Measurements from ENCODE around the gene RUNX1. TPM values are rescaled to one million over a fixed set of nuclear protein-coding genes. Genes with fewer than 3 reads are reported as not detected.
"Not testable (repeated sequence)": the region's sequence is repeated elsewhere in the genome, so short reads cannot be mapped to it uniquely, and the experiment has no call there.

The RUNX1 gene
- total RNA-seq, 2 donors from 2014 or later: 4.9 to 12.5 TPM

GRCh38 chr21:34952701-34953100 is 96.4 kb downstream of the RUNX1 start:
- H3K4me3 ChIP-seq: no peak overlapping the region
- intact Hi-C loops (cut with DNase I): no loop called here
- H3K9me3 ChIP-seq: no peaks in the 10 kb centered on the region
- no peaks in the 10 kb centered on the region for H3K4me1 ChIP-seq
- no peaks in the 10 kb centered on the region for H3K27me3 ChIP-seq
- WGBS, 2 donors: 29 to 43% methylated on average over 1 of the region's 1 CpG
- TF ChIP-seq CTCF (IDR thresholded peaks at IDR 0.05) (no peak), POLR2A (IDR thresholded peaks at IDR 0.05) (no peak)
- no peak overlapping the region for H3K27ac ChIP-seq
- H3K36me3 ChIP-seq (replicated peaks in 1 of 2; ENCODE audit: insufficient read depth in 1 of 2, low read depth in 2 of 2): no peaks in the 10 kb centered on the region
- ATAC-seq (no peak), DNase-seq (no peak)

- DNase-seq; H3K4me3 ChIP-seq; H3K27ac ChIP-seq; ATAC-seq; intact Hi-C loops (cut with DNase I); H3K9me3 ChIP-seq; H3K27me3 ChIP-seq; H3K4me1 ChIP-seq; H3K36me3 ChIP-seq (replicated peaks in 1 of 2; ENCODE audit: insufficient read depth in 1 of 2, low read depth in 2 of 2): not testable (repeated sequence)
- 83 to 84% methylated on average over 4 of the region's 4 CpGs for WGBS, 2 donors
These were observed 97.2 kb downstream of the RUNX1 start for GRCh38 chr21:34951868-34952267.

- H3K36me3 ChIP-seq (replicated peaks in 1 of 2; ENCODE audit: insufficient read depth in 1 of 2, low read depth in 2 of 2): no peaks in the 10 kb centered on the region
- no peaks in the 10 kb centered on the region for H3K27me3 ChIP-seq
- no peaks in the 10 kb centered on the region for H3K4me1 ChIP-seq
- H3K27ac ChIP-seq: no peak overlapping the region
- WGBS, 2 donors: 52 to 59% methylated on average over 4 of the region's 4 CpGs
- no peaks in the 10 kb centered on the region for H3K9me3 ChIP-seq
- DNase-seq: no peak
- no peak for ATAC-seq
- intact Hi-C loops (cut with DNase I): no loop called here
- no peak for TF ChIP-seq POLR2A (IDR thresholded peaks at IDR 0.05)
- no peak for TF ChIP-seq CTCF (IDR thresholded peaks at IDR 0.05)
- H3K4me3 ChIP-seq: no peak overlapping the region
These were observed 98.1 kb downstream of the RUNX1 start for GRCh38 chr21:34950980-34951379.

- no peaks in the 10 kb centered on the region for H3K4me1 ChIP-seq
- no peak for TF ChIP-seq POLR2A (IDR thresholded peaks at IDR 0.05)
- no peak for TF ChIP-seq CTCF (IDR thresholded peaks at IDR 0.05)
- intact Hi-C loops (cut with DNase I): no loop called here
- WGBS, 2 donors: 84 to 87% methylated on average over 10 of the region's 10 CpGs
- H3K9me3 ChIP-seq: no peaks in the 10 kb centered on the region
- H3K36me3 ChIP-seq (replicated peaks in 1 of 2; ENCODE audit: insufficient read depth in 1 of 2, low read depth in 2 of 2): no peaks in the 10 kb centered on the region
- no peaks in the 10 kb centered on the region for H3K27me3 ChIP-seq
- ATAC-seq (no peak), DNase-seq (no peak)
- H3K4me3 ChIP-seq: no peak overlapping the region
- no peak overlapping the region for H3K27ac ChIP-seq
These were observed 99.6 kb downstream of the RUNX1 start for GRCh38 chr21:34949499-34949898.

- no peak for TF ChIP-seq POLR2A (IDR thresholded peaks at IDR 0.05)
- no peak for TF ChIP-seq CTCF (IDR thresholded peaks at IDR 0.05)
- ATAC-seq (no peak), DNase-seq (no peak)
- Histone ChIP-seq H3K4me1 (no peaks in the 10 kb centered on the region), H3K9me3 (no peaks in the 10 kb centered on the region), H3K27me3 (no peaks in the 10 kb centered on the region), H3K36me3 (replicated peaks in 1 of 2; ENCODE audit: insufficient read depth in 1 of 2, low read depth in 2 of 2) (no peaks in the 10 kb centered on the region), H3K4me3 (no peak overlapping the region), H3K27ac (no peak overlapping the region)
- intact Hi-C loops (cut with DNase I): no loop called here
- 60 to 75% methylated on average over 4 of the region's 4 CpGs for WGBS, 2 donors
These were observed 100.1 kb downstream of the RUNX1 start for GRCh38 chr21:34949030-34949429.
